Tibial nerve (tissue), 4 donors: Measurements from ENCODE around the gene LRRC47. TPM values are rescaled to one million over a fixed set of nuclear protein-coding genes. Genes with fewer than 3 reads are reported as not detected.

Experiments
- DNase-seq, 2 donors: peaks; one replicate each; pipeline ENCODE4 v3.0.0-alpha.2; 2019; ENCODE audit warnings: low spot score in 2 of 2
- H3K27ac ChIP-seq, 4 donors: fragments of 200-600 bp; sonication (generic) in 3 of 4; one replicate each; pipeline ENCODE4 v1.5.1; 2017 to 2019; ENCODE audit warnings: mild to moderate bottlenecking in 1 of 4
- H3K27me3 ChIP-seq, 2 donors: fragments of 200-600 bp; sonication (generic) in 1 of 2; one replicate each; pipeline versions ENCODE4 v1.5.1 to v1.6.0; 2017 to 2019
- H3K36me3 ChIP-seq, 3 donors: fragments of 200-600 bp; sonication (generic); one replicate each; pipeline ENCODE4 v1.5.1; 2018 to 2019
- H3K4me1 ChIP-seq, 4 donors: fragments of 200-600 bp; sonication (generic) in 3 of 4; one replicate each; pipeline ENCODE4 v1.5.1; 2017 to 2019
- H3K4me3 ChIP-seq, 4 donors: fragments of 200-600 bp; sonication (generic) in 3 of 4; one replicate each; pipeline ENCODE4 v1.5.1; 2017 to 2019; ENCODE audit warnings: mild to moderate bottlenecking in 1 of 4, moderate library complexity in 1 of 4
- H3K9me3 ChIP-seq, 4 donors: fragments of 200-600 bp; sonication (generic) in 3 of 4; one replicate each; pipeline ENCODE4 v1.5.1; 2017 to 2019
- CTCF ChIP-seq, 5 experiments: fragments of 200-600 bp in 3 of 5; fragments of 450-650 bp in 2 of 5; sonication (generic) in 3 of 5; IDR thresholded peaks; one replicate each; pipeline ENCODE4 v1.5.1; 2016 to 2019; ENCODE audit warnings: antibody characterized with exemption in 5 of 5, mild to moderate bottlenecking in 3 of 5, moderate library complexity in 2 of 5
- EP300 ChIP-seq, 2 donors: sonication (generic); formaldehyde crosslinking; IDR thresholded peaks; one replicate each; pipeline ENCODE4 v1.6.1; 2017; ENCODE audit warnings: antibody characterized with exemption in 2 of 2, mild to moderate bottlenecking in 1 of 2
- POLR2A ChIP-seq, 2 donors: fragments of 450-650 bp; IDR thresholded peaks; one replicate each; pipeline ENCODE4 v1.6.1; 2017; ENCODE audit warnings: antibody characterized with exemption in 2 of 2, mild to moderate bottlenecking in 2 of 2, moderate library complexity in 2 of 2
- WGBS, 2 donors: methylation state at CpG; one replicate each; pipeline ENCODE4 v1.1.5; 2018; 5-methylcytosine and 5-hydroxymethylcytosine counted together
- total RNA-seq, 4 donors: library from RNA; depleted of rRNA; stranded (reverse); fragments of >200 nt; gene quantifications; one replicate each; pipeline ENCODE4 v1.1.0, GENCODE V29; 2016

LRRC47 gene
- total RNA-seq, 4 donors from 2014 or later, result 40.8 to 46.3 (median 42.6) TPM

DNA sequence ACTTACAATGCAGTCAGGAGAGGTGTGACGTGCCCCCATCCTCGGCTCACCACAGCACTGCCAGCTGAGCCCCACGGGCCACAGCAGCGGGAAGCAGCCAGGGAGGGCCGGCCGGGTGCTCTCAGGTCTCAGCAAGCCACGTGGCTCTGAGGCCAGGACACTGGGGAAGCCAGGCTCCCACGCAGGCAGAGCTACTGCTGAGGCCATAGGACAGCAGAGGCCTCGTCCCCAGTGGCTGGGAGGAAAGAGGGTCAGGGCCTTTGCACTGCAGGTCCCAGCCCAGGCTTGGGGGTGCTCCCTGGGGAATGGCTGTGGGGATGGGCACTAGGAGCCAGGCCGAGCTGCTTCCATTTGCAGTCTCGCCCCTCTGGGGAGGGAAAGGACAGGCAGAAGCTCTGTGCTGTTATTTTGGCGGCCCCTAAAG is 5.8 kb downstream of the LRRC47 start:
- Histone ChIP-seq H3K9me3 (no peaks in the 10 kb centered on the region), H3K4me1 (peaks cover 5 to 55% (median 20%) of the 10 kb centered on the region in 4 donors), H3K27ac (no peak overlapping the region), H3K27me3 (no peaks in the 10 kb centered on the region), H3K36me3 (peaks cover 0 to 53% (median 10%) of the 10 kb centered on the region in 3 donors), H3K4me3 (no peak overlapping the region)
- no peak for DNase-seq
- WGBS, 2 donors, result 43 to 65% methylated on average over 8 to 12 of the region's 12 CpGs
- TF ChIP-seq EP300 (IDR thresholded peaks at IDR 0.05), result no peak
- no peak for TF ChIP-seq CTCF (IDR thresholded peaks at IDR 0.05)
- TF ChIP-seq POLR2A (IDR thresholded peaks at IDR 0.05), result no peak

- no peak overlapping the region for H3K4me3 ChIP-seq
- peaks cover 0 to 61% (median 12%) of the 10 kb centered on the region in 3 donors for H3K36me3 ChIP-seq
- no peak for DNase-seq
- WGBS, 2 donors, result 83 to 87% methylated on average over 26 to 33 of the region's 34 CpGs
- H3K27me3 ChIP-seq, result no peaks in the 10 kb centered on the region
- H3K4me1 ChIP-seq, result peaks cover 0 to 46% (median 12%) of the 10 kb centered on the region in 4 donors
- TF ChIP-seq CTCF (IDR thresholded peaks at IDR 0.05), result no peak
- no peak for TF ChIP-seq POLR2A (IDR thresholded peaks at IDR 0.05)
- no peaks in the 10 kb centered on the region for H3K9me3 ChIP-seq
- H3K27ac ChIP-seq, result no peak overlapping the region
Measured at GRCh38 chr1:3789421-3790300, 6.6 kb downstream of the LRRC47 start.

DNA sequence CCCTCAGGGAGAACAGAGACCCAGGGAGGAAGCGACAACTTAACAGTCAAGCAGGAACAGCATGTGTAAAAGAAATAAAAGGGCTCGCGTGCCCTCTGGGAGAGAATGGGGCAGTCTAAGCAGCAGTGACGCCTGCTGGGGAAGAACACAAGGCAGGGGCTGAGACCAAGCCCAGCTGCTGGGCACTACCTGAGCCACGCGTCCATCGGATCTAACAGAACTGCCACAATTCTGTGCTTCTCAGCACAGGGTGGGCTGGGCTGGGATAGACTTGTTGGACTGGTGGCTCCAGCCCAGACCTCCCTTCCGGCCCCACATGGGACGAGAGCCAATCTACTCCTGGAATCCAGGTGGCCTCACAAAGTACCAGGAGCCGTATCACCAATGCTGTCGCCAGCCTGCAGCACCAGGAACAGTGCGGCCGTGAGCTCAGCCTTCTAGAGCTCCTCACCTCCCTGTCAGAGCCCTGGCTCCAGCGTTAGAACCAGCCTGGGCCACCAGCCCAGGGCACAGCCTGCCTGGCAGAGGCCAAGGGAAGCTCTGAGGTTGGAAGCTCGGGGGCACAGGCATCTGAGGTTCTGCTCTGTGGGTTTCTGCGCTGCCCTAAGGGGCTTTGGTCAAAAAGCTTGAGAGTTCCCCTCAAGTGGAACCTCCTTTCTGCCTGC is 7.4 kb downstream of the LRRC47 start:
- no peak for DNase-seq
- Histone ChIP-seq H3K9me3 (no peaks in the 10 kb centered on the region), H3K36me3 (peaks cover 4 to 69% (median 12%) of the 10 kb centered on the region in 3 donors), H3K27ac (no peak overlapping the region), H3K4me3 (no peak overlapping the region), H3K4me1 (peaks cover 0 to 39% (median 4%) of the 10 kb centered on the region in 4 donors), H3K27me3 (no peaks in the 10 kb centered on the region)
- 86 to 90% methylated on average over 14 to 15 of the region's 16 CpGs for WGBS, 2 donors
- TF ChIP-seq EP300 (IDR thresholded peaks at IDR 0.05) (no peak), POLR2A (IDR thresholded peaks at IDR 0.05) (no peak), CTCF (IDR thresholded peaks at IDR 0.05) (no peak)

GRCh38 chr1:3787745-3788605 is 8.3 kb downstream of the LRRC47 start:
- Histone ChIP-seq H3K27me3 (no peaks in the 10 kb centered on the region), H3K4me3 (no peak overlapping the region), H3K36me3 (peaks cover 4 to 78% (median 12%) of the 10 kb centered on the region in 3 donors), H3K9me3 (no peaks in the 10 kb centered on the region), H3K4me1 (peaks cover 0 to 29% (median 0%) of the 10 kb centered on the region in 4 donors), H3K27ac (no peak overlapping the region)
- no peak for TF ChIP-seq EP300 (IDR thresholded peaks at IDR 0.05)
- TF ChIP-seq CTCF (IDR thresholded peaks at IDR 0.05), result no peak
- TF ChIP-seq POLR2A (IDR thresholded peaks at IDR 0.05), result no peak
- WGBS, 2 donors, result 89 to 91% methylated on average over 26 of the region's 26 CpGs
- no peak for DNase-seq
